WTC11 (cell line): ENCODE results near the gene KLB. TPM values are rescaled to one million over a fixed set of nuclear protein-coding genes. Genes with fewer than 3 reads are reported as not detected.
"Not testable (repeated sequence)": the region's sequence is repeated elsewhere in the genome, so short reads cannot be mapped to it uniquely, and the experiment has no call there.

Experiments used
- ATAC-seq: fragments of 200-7000 bp; cut with Tn5 transposase; 2 replicates; pipeline ENCODE4 v1.10.0; 2021; ENCODE audit warnings: mild to moderate bottlenecking, moderate library complexity
- CTCF ChIA-PET: fragments of 300-600 bp; sonication (Branson Sonifier 250); formaldehyde crosslinking; loops from one replicate; lab custom pipeline; 2021; ENCODE audit warnings: antibody characterized with exemption; lab: Charles Lee
- POLR2A ChIA-PET: fragments of 350-600 bp; sonication (Branson Sonifier 250); formaldehyde crosslinking; loops from one replicate; lab custom pipeline; 2021; ENCODE audit warnings: antibody characterized with exemption; lab: Charles Lee
- DNase-seq: peaks from one replicate; pipeline ENCODE4 v3.0.0; 2021; ENCODE audit warnings: low spot score
- H3K27ac Mint-ChIP-seq: 2 replicates; pipeline ENCODE4 v1.8.0; 2021; ENCODE audit warnings: mixed read lengths
- H3K27me3 Mint-ChIP-seq: 2 replicates; pipeline ENCODE4 v1.8.0; 2021; ENCODE audit warnings: low read depth, mild to moderate bottlenecking, moderate library complexity, mixed read lengths
- H3K36me3 Mint-ChIP-seq: 2 replicates; pipeline ENCODE4 v1.8.0; 2021; ENCODE audit warnings: mixed read lengths
- H3K4me1 Mint-ChIP-seq: 2 replicates; pipeline ENCODE4 v1.8.0; 2022; ENCODE audit warnings: mixed read lengths
- H3K4me3 Mint-ChIP-seq: 2 replicates; pipeline ENCODE4 v1.8.0; 2021; ENCODE audit warnings: mild to moderate bottlenecking, moderate library complexity, mixed read lengths
- H3K9me3 Mint-ChIP-seq: 2 replicates; pipeline ENCODE4 v1.8.0; 2021; ENCODE audit warnings: mixed read lengths
- AR ChIP-seq: fragments of 250-450 bp; sonication (Bioruptor Pico); IDR thresholded peaks from 2 replicates; pipeline ENCODE4 v1.9.0; 2021; ENCODE audit warnings: mild to moderate bottlenecking
- CREB1 ChIP-seq: sonication (generic); formaldehyde crosslinking; IDR thresholded peaks from 2 replicates; pipeline ENCODE4 v1.8.0; 2023; ENCODE audit warnings: mild to moderate bottlenecking, missing genetic modification reagents
- EMX1 ChIP-seq: fragments of 250-450 bp; sonication (Bioruptor Pico); IDR thresholded peaks from 2 replicates; pipeline ENCODE4 v1.8.0; 2021; ENCODE audit warnings: mild to moderate bottlenecking
- FOXK1 ChIP-seq: sonication (generic); formaldehyde crosslinking; IDR thresholded peaks from 2 replicates; pipeline ENCODE4 v1.8.0; 2022; ENCODE audit warnings: mild to moderate bottlenecking, moderate library complexity, missing genetic modification reagents
- FOXP1 ChIP-seq: sonication (generic); formaldehyde crosslinking; IDR thresholded peaks from 2 replicates; pipeline ENCODE4 v1.8.0; 2022; ENCODE audit warnings: missing genetic modification reagents, mild to moderate bottlenecking, moderate library complexity, borderline replicate concordance
- GRHL2 ChIP-seq: fragments of 250-450 bp; sonication (Bioruptor Pico); IDR thresholded peaks from 2 replicates; pipeline ENCODE4 v1.8.0; 2022; ENCODE audit warnings: mild to moderate bottlenecking, moderate library complexity; ENCODE audit not compliant: insufficient replicate concordance, severe bottlenecking
- JAZF1 ChIP-seq: fragments of 250-450 bp; sonication (Bioruptor Pico); IDR thresholded peaks from 2 replicates; pipeline ENCODE4 v1.9.0; 2021; ENCODE audit warnings: moderate library complexity, mild to moderate bottlenecking, inconsistent platforms
- NR1H2 ChIP-seq: sonication (generic); formaldehyde crosslinking; IDR thresholded peaks from 2 replicates; pipeline ENCODE4 v1.9.0; 2021; ENCODE audit warnings: mild to moderate bottlenecking, moderate library complexity, missing genetic modification reagents
- NR3C1 ChIP-seq: sonication (generic); formaldehyde crosslinking; conservative IDR thresholded peaks from 2 replicates; pipeline ENCODE4 v1.8.1; 2023; ENCODE audit warnings: low read depth, mild to moderate bottlenecking, missing genetic modification reagents
- RORB ChIP-seq: fragments of 250-450 bp; sonication (Bioruptor Pico); IDR thresholded peaks from 2 replicates; pipeline ENCODE4 v1.9.0; 2021; ENCODE audit warnings: mild to moderate bottlenecking
- SP1 ChIP-seq: sonication (generic); formaldehyde crosslinking; conservative IDR thresholded peaks from 2 replicates; pipeline ENCODE4 v1.8.1; 2022; ENCODE audit warnings: missing genetic modification reagents
- ZNF121 ChIP-seq: sonication (generic); formaldehyde crosslinking; IDR thresholded peaks from 2 replicates; pipeline ENCODE4 v1.8.0; 2023; ENCODE audit warnings: missing genetic modification reagents
- ZNF317 ChIP-seq: sonication (generic); formaldehyde crosslinking; IDR thresholded peaks from 2 replicates; pipeline ENCODE4 v1.8.1; 2023; ENCODE audit warnings: low read depth, mild to moderate bottlenecking, moderate library complexity, missing genetic modification reagents, borderline replicate concordance
- ZNF532 ChIP-seq: fragments of 250-450 bp; sonication (Bioruptor Pico); IDR thresholded peaks from 2 replicates; pipeline ENCODE4 v1.9.0; 2021; ENCODE audit warnings: mild to moderate bottlenecking, borderline replicate concordance
- ZNF671 ChIP-seq: fragments of 250-450 bp; sonication (Bioruptor Pico); IDR thresholded peaks from 2 replicates; pipeline ENCODE4 v1.8.0; 2021; ENCODE audit warnings: mild to moderate bottlenecking
- total RNA-seq: library from RNA; stranded (reverse); gene quantifications from 3 replicates; pipeline ENCODE4 v1.2.3, GENCODE V29; 2021
- TF ChIP-seq, protein P1 (sequence below): sonication (generic); formaldehyde crosslinking; IDR thresholded peaks from 2 replicates; pipeline ENCODE4 v1.8.0; 2023; ENCODE audit warnings: missing genetic modification reagents, mild to moderate bottlenecking, borderline replicate concordance
- TF ChIP-seq, protein P2 (sequence below): fragments of 250-450 bp; sonication (Bioruptor Pico); IDR thresholded peaks from 2 replicates; pipeline ENCODE4 v1.9.0; 2021; ENCODE audit warnings: mild to moderate bottlenecking
- TF ChIP-seq, protein P3 (sequence below): sonication (generic); formaldehyde crosslinking; IDR thresholded peaks from 2 replicates; pipeline ENCODE4 v1.8.0; 2022; ENCODE audit warnings: mild to moderate bottlenecking, missing genetic modification reagents

KLB gene
- total RNA-seq, 1 experiment from 2014 or later, result not detected

GRCh38 chr4:39422247-39422646, 15.5 kb downstream of the KLB start (continued):
- TF ChIP-seq, protein P1, sequence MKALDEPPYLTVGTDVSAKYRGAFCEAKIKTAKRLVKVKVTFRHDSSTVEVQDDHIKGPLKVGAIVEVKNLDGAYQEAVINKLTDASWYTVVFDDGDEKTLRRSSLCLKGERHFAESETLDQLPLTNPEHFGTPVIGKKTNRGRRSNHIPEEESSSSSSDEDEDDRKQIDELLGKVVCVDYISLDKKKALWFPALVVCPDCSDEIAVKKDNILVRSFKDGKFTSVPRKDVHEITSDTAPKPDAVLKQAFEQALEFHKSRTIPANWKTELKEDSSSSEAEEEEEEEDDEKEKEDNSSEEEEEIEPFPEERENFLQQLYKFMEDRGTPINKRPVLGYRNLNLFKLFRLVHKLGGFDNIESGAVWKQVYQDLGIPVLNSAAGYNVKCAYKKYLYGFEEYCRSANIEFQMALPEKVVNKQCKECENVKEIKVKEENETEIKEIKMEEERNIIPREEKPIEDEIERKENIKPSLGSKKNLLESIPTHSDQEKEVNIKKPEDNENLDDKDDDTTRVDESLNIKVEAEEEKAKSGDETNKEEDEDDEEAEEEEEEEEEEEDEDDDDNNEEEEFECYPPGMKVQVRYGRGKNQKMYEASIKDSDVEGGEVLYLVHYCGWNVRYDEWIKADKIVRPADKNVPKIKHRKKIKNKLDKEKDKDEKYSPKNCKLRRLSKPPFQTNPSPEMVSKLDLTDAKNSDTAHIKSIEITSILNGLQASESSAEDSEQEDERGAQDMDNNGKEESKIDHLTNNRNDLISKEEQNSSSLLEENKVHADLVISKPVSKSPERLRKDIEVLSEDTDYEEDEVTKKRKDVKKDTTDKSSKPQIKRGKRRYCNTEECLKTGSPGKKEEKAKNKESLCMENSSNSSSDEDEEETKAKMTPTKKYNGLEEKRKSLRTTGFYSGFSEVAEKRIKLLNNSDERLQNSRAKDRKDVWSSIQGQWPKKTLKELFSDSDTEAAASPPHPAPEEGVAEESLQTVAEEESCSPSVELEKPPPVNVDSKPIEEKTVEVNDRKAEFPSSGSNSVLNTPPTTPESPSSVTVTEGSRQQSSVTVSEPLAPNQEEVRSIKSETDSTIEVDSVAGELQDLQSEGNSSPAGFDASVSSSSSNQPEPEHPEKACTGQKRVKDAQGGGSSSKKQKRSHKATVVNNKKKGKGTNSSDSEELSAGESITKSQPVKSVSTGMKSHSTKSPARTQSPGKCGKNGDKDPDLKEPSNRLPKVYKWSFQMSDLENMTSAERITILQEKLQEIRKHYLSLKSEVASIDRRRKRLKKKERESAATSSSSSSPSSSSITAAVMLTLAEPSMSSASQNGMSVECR, result no peak
- no peak for TF ChIP-seq NR1H2 (CRISPR knock-in tag)
- no peak for TF ChIP-seq SP1
- TF ChIP-seq ZNF121, result no peak

GRCh38 chr4:39425297-39425696, 18.6 kb downstream of the KLB start:
- DNase-seq, H3K36me3 Mint-ChIP-seq, H3K4me3 Mint-ChIP-seq, H3K27ac Mint-ChIP-seq, H3K4me1 Mint-ChIP-seq, POLR2A ChIA-PET, H3K9me3 Mint-ChIP-seq, ATAC-seq, H3K27me3 Mint-ChIP-seq: not testable (repeated sequence)
- CTCF ChIA-PET, result interaction anchor here (0.6 kb wide), 1 partner anchor 198 kb away, joined by 3 read pairs; no protein-coding TSS in a partner anchor

GRCh38 chr4:39426728-39427127, 20.0 kb downstream of the KLB start:
- ChIA-PET CTCF (interaction anchor here (0.6 to 1.2 kb wide), 2 partner anchors 9 to 624 kb away, joined by 3 to 4 read pairs; no protein-coding TSS in a partner anchor), POLR2A (no interaction called here)
- Mint-ChIP-seq H3K4me3 (no peak overlapping the region), H3K9me3 (no peaks in the 10 kb centered on the region), H3K4me1 (peaks cover 4% of the 10 kb centered on the region; the same call in 1 of the 2 replicates), H3K27me3 (no peaks in the 10 kb centered on the region), H3K36me3 (no peaks in the 10 kb centered on the region), H3K27ac (no peak overlapping the region)
- ATAC-seq (no peak), DNase-seq (no peak)
- TF ChIP-seq AR (no peak), JAZF1 (CRISPR knock-in tag) (no peak), ZNF317 (CRISPR knock-in tag) (no peak), CREB1 (CRISPR knock-in tag) (no peak), EMX1 (CRISPR knock-in tag) (no peak), ZNF671 (no peak), FOXP1 (no peak)

DNA sequence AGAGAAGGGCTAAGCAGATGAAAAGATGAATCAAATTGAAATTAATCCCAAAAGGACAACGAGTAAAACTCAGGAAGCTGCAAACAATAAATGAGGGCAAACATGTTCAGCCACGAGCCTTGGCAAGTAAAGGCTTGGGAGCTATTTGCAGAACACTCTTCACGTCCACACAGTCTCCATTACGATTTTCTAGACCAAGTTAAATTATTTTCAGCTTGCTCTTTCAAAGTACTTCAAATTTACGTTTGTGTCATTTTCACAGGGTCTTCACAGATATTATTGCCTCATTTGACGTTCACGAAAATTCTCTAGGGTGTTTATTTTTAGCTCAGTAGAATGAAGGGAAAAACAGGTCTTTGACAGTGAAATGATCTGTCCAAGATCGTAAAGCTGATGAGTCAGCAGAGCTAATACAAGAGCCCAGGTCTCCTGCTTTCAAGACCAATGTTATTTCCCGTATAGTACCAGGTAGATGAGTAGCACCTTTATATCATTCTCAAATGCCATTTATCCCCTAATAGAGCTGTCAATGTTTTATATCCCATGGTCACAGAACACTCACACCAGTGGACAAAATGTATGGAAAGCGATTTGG, 20.9 kb downstream of the KLB start:
- no peak for ATAC-seq
- POLR2A ChIA-PET, result no interaction called here
- TF ChIP-seq ZNF532 (CRISPR knock-in tag) (no peak), NR3C1 (CRISPR knock-in tag) (no peak), FOXK1 (CRISPR knock-in tag) (no peak), ZNF121 (no peak), RORB (CRISPR knock-in tag) (no peak), ZNF671 (no peak), GRHL2 (CRISPR knock-in tag) (no peak)
- TF ChIP-seq, protein P2, sequence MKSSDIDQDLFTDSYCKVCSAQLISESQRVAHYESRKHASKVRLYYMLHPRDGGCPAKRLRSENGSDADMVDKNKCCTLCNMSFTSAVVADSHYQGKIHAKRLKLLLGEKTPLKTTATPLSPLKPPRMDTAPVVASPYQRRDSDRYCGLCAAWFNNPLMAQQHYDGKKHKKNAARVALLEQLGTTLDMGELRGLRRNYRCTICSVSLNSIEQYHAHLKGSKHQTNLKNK (CRISPR knock-in tag), result no peak
- TF ChIP-seq, protein P3, sequence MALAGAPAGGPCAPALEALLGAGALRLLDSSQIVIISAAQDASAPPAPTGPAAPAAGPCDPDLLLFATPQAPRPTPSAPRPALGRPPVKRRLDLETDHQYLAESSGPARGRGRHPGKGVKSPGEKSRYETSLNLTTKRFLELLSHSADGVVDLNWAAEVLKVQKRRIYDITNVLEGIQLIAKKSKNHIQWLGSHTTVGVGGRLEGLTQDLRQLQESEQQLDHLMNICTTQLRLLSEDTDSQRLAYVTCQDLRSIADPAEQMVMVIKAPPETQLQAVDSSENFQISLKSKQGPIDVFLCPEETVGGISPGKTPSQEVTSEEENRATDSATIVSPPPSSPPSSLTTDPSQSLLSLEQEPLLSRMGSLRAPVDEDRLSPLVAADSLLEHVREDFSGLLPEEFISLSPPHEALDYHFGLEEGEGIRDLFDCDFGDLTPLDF, result no peak

More for the DNA sequence above, 20.9 kb downstream of the KLB start:
- no peaks in the 10 kb centered on the region for H3K27me3 Mint-ChIP-seq
- no peak overlapping the region for H3K27ac Mint-ChIP-seq
- CTCF ChIA-PET, result interaction anchor here (0.7 to 1.7 kb wide), 4 partner anchors 9 to 535 kb away, joined by 3 to 9 read pairs (median 4); no protein-coding TSS in a partner anchor
- peaks cover 4% of the 10 kb centered on the region; the same call in 1 of the 2 replicates for H3K4me1 Mint-ChIP-seq
- DNase-seq, result no peak
- H3K4me3 Mint-ChIP-seq, result no peak overlapping the region
- H3K36me3 Mint-ChIP-seq, result no peaks in the 10 kb centered on the region
- H3K9me3 Mint-ChIP-seq, result no peaks in the 10 kb centered on the region
